Measurements from ENCODE around the gene OPHN1.

The OPHN1 gene

DNA sequence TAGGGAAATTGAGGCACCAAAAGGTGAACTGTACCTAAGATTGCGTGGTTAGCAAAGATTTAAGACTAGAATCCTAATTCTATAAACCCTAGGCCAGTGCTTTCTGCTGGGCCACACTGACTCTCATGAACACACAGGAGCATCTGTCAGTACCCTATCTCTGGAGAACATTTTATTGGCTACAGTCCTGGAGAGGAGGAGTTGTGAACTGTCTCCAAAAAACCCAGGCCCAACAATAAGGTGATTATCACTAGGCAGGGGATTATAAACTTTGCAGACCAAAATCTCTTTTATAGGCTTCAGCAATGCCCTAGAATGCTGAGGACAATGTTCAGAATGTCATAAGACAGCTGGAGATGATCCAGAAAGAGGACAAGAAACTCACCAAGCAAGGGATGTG lies 24.1 kb downstream of the OPHN1 start:
- Histone ChIP-seq H2AK5ac (ENCODE audit: low read depth, low read length) (no peak overlapping the region), H3K23ac (ENCODE audit: low read depth, low read length, poor library complexity) (no peak overlapping the region), H3K14ac (ENCODE audit: low read length) (no peak overlapping the region), H3K36me3 (replicated peaks in 1 of 2; ENCODE audit: control insufficient read depth in 2 of 2, insufficient read depth in 2 of 2, low read length in 2 of 2) (no peaks in the 10 kb centered on the region), H2BK5ac (ENCODE audit: low read length) (no peak overlapping the region), H2BK15ac (ENCODE audit: low read length) (no peak overlapping the region), H4K91ac (ENCODE audit: low read depth, low read length, poor library complexity) (no peak overlapping the region), H3K9ac (ENCODE audit: low read depth, low read length, poor library complexity) (no peak overlapping the region), H3K27ac (replicated peaks; ENCODE audit: low read length) (no peak overlapping the region), H3K18ac (ENCODE audit: low read length) (no peak overlapping the region), H3K27me3 (ENCODE audit: control insufficient read depth in 3 of 3, insufficient read depth in 3 of 3, low read depth in 1 of 3, low read length in 3 of 3) (no peaks in the 10 kb centered on the region), H3K9me3 (replicated peaks in 1 of 2; ENCODE audit: control insufficient read depth in 2 of 2, insufficient read depth in 1 of 2, low read depth in 1 of 2, low read length in 2 of 2) (no peaks in the 10 kb centered on the region), H3K4me1 (ENCODE audit: control insufficient read depth in 2 of 2, insufficient read depth in 1 of 2, low read depth in 1 of 2, low read length in 2 of 2) (no peaks in the 10 kb centered on the region), H3K79me1 (ENCODE audit: low read depth, low read length) (no peaks in the 10 kb centered on the region), H3K4ac (ENCODE audit: low read length) (no peak overlapping the region), H4K8ac (ENCODE audit: low read depth, low read length) (no peak overlapping the region), H2AFZ (ENCODE audit: low read length) (no peak overlapping the region), H2BK12ac (ENCODE audit: low read length) (no peak overlapping the region), H3K4me2 (ENCODE audit: insufficient read depth, low read length, poor library complexity, severe bottlenecking) (no peak overlapping the region), H2BK120ac (ENCODE audit: low read depth, low read length) (no peak overlapping the region), H3K4me3 (ENCODE audit: low read length in 2 of 2) (no peak overlapping the region)
- DNase-seq (ENCODE audit: low spot score), result no peak
- no CpG with 5 or more reads among the region's 1 CpG for WGBS, 2 donors (ENCODE audit: extremely low coverage in 2 of 2, insufficient read length in 2 of 2, insufficient replicate concordance in 1 of 2)

- Histone ChIP-seq H3K36me3 (replicated peaks in 1 of 2; ENCODE audit: control insufficient read depth in 2 of 2, insufficient read depth in 2 of 2, low read length in 2 of 2) (no peaks in the 10 kb centered on the region), H3K4ac (ENCODE audit: low read length) (no peak overlapping the region)
- no CpG with 5 or more reads among the region's 6 CpGs for WGBS, 2 donors (ENCODE audit: extremely low coverage in 2 of 2, insufficient read length in 2 of 2, insufficient replicate concordance in 1 of 2)
Observed at GRCh38 chrX:68403522-68403921, 29.8 kb downstream of the OPHN1 start.

DNA sequence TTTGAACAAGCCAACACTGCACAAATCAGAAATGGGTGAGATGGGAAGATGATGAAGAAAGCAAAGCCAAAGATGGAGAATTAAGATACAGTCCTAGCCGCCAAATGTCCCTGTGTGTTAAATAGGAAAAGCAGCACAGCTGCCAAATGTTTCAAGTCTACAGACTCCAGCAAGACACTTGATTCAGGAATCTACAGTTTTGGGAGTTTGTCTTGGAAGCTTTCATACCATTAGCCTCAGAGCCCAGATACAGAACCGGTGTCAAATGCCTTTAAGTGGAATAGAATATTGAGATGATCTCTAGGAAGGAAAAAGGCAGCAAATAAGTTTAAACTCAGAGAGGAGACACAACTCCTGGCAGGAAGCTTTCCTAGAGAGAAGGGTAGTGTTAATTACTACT lies 30.3 kb downstream of the OPHN1 start:
- Histone ChIP-seq H3K4me1 (ENCODE audit: control insufficient read depth in 2 of 2, insufficient read depth in 1 of 2, low read depth in 1 of 2, low read length in 2 of 2) (no peaks in the 10 kb centered on the region), H2BK5ac (ENCODE audit: low read length) (no peak overlapping the region), H2BK120ac (ENCODE audit: low read depth, low read length) (no peak overlapping the region), H3K79me1 (ENCODE audit: low read depth, low read length) (no peaks in the 10 kb centered on the region), H3K27ac (replicated peaks; ENCODE audit: low read length) (no peak overlapping the region), H2BK12ac (ENCODE audit: low read length) (no peak overlapping the region), H2BK15ac (ENCODE audit: low read length) (no peak overlapping the region), H3K4ac (ENCODE audit: low read length) (no peak overlapping the region), H3K4me2 (ENCODE audit: insufficient read depth, low read length, poor library complexity, severe bottlenecking) (no peak overlapping the region), H3K18ac (ENCODE audit: low read length) (no peak overlapping the region), H3K23ac (ENCODE audit: low read depth, low read length, poor library complexity) (no peak overlapping the region), H2AK5ac (ENCODE audit: low read depth, low read length) (no peak overlapping the region), H4K8ac (ENCODE audit: low read depth, low read length) (no peak overlapping the region), H2AFZ (ENCODE audit: low read length) (no peak overlapping the region), H4K91ac (ENCODE audit: low read depth, low read length, poor library complexity) (no peak overlapping the region), H3K9ac (ENCODE audit: low read depth, low read length, poor library complexity) (no peak overlapping the region), H3K4me3 (ENCODE audit: low read length in 2 of 2) (no peak overlapping the region), H3K27me3 (ENCODE audit: control insufficient read depth in 3 of 3, insufficient read depth in 3 of 3, low read depth in 1 of 3, low read length in 3 of 3) (peaks cover 0 to 4% (median 0%) of the 10 kb centered on the region in 3 experiments), H3K36me3 (replicated peaks in 1 of 2; ENCODE audit: control insufficient read depth in 2 of 2, insufficient read depth in 2 of 2, low read length in 2 of 2) (no peaks in the 10 kb centered on the region), H3K14ac (ENCODE audit: low read length) (no peak overlapping the region), H3K9me3 (replicated peaks in 1 of 2; ENCODE audit: control insufficient read depth in 2 of 2, insufficient read depth in 1 of 2, low read depth in 1 of 2, low read length in 2 of 2) (no peaks in the 10 kb centered on the region)
- no peak for DNase-seq (ENCODE audit: low spot score)
- WGBS, 2 donors (ENCODE audit: extremely low coverage in 2 of 2, insufficient read length in 2 of 2, insufficient replicate concordance in 1 of 2), result no CpG with 5 or more reads among the region's 2 CpGs

More at GRCh38 chrX:68403522-68403921, 29.8 kb downstream of the OPHN1 start:
- Histone ChIP-seq H2BK5ac (ENCODE audit: low read length) (no peak overlapping the region), H2BK120ac (ENCODE audit: low read depth, low read length) (no peak overlapping the region), H2AFZ (ENCODE audit: low read length) (no peak overlapping the region), H3K23ac (ENCODE audit: low read depth, low read length, poor library complexity) (no peak overlapping the region), H4K91ac (ENCODE audit: low read depth, low read length, poor library complexity) (no peak overlapping the region), H3K79me1 (ENCODE audit: low read depth, low read length) (no peaks in the 10 kb centered on the region), H3K18ac (ENCODE audit: low read length) (no peak overlapping the region), H2BK15ac (ENCODE audit: low read length) (no peak overlapping the region), H2AK5ac (ENCODE audit: low read depth, low read length) (no peak overlapping the region), H3K4me1 (ENCODE audit: control insufficient read depth in 2 of 2, insufficient read depth in 1 of 2, low read depth in 1 of 2, low read length in 2 of 2) (no peaks in the 10 kb centered on the region), H3K9ac (ENCODE audit: low read depth, low read length, poor library complexity) (no peak overlapping the region), H3K27ac (replicated peaks; ENCODE audit: low read length) (no peak overlapping the region), H3K14ac (ENCODE audit: low read length) (no peak overlapping the region), H3K27me3 (ENCODE audit: control insufficient read depth in 3 of 3, insufficient read depth in 3 of 3, low read depth in 1 of 3, low read length in 3 of 3) (peaks cover 0 to 4% (median 0%) of the 10 kb centered on the region in 3 experiments), H4K8ac (ENCODE audit: low read depth, low read length) (no peak overlapping the region), H3K4me2 (ENCODE audit: insufficient read depth, low read length, poor library complexity, severe bottlenecking) (no peak overlapping the region), H3K9me3 (replicated peaks in 1 of 2; ENCODE audit: control insufficient read depth in 2 of 2, insufficient read depth in 1 of 2, low read depth in 1 of 2, low read length in 2 of 2) (no peaks in the 10 kb centered on the region), H2BK12ac (ENCODE audit: low read length) (no peak overlapping the region), H3K4me3 (ENCODE audit: low read length in 2 of 2) (no peak overlapping the region)
- DNase-seq (ENCODE audit: low spot score), result no peak

DNA sequence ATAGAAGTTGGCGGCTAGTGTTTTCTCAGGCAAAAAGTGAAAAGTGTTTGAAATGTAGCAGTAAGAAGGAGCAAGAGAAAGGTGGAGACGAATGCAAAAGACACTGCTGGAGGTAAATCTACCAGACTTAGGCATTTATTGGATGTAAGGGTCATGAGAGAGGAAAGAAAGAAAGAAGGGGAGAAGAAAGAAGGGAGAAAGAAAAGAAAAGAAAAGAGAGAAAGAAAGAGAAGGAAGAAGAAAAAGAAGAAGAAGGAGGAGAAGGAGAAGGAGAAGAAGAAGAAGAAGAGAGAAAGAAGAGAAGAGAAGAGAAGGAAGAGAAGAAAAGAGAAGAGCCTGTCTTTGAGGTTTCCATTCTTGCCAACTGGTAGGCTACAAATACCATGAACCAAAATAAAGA lies 31.2 kb downstream of the OPHN1 start:
- Histone ChIP-seq H2BK12ac (ENCODE audit: low read length) (no peak overlapping the region), H4K91ac (ENCODE audit: low read depth, low read length, poor library complexity) (no peak overlapping the region), H3K18ac (ENCODE audit: low read length) (no peak overlapping the region), H3K4me1 (ENCODE audit: control insufficient read depth in 2 of 2, insufficient read depth in 1 of 2, low read depth in 1 of 2, low read length in 2 of 2) (no peaks in the 10 kb centered on the region), H3K23ac (ENCODE audit: low read depth, low read length, poor library complexity) (no peak overlapping the region), H2BK5ac (ENCODE audit: low read length) (no peak overlapping the region), H3K14ac (ENCODE audit: low read length) (no peak overlapping the region), H3K4me2 (ENCODE audit: insufficient read depth, low read length, poor library complexity, severe bottlenecking) (no peak overlapping the region), H3K79me1 (ENCODE audit: low read depth, low read length) (no peaks in the 10 kb centered on the region), H2BK120ac (ENCODE audit: low read depth, low read length) (no peak overlapping the region), H2BK15ac (ENCODE audit: low read length) (no peak overlapping the region), H3K36me3 (replicated peaks in 1 of 2; ENCODE audit: control insufficient read depth in 2 of 2, insufficient read depth in 2 of 2, low read length in 2 of 2) (no peaks in the 10 kb centered on the region), H3K27ac (replicated peaks; ENCODE audit: low read length) (no peak overlapping the region), H2AFZ (ENCODE audit: low read length) (no peak overlapping the region), H4K8ac (ENCODE audit: low read depth, low read length) (no peak overlapping the region), H3K9me3 (replicated peaks in 1 of 2; ENCODE audit: control insufficient read depth in 2 of 2, insufficient read depth in 1 of 2, low read depth in 1 of 2, low read length in 2 of 2) (no peaks in the 10 kb centered on the region), H3K4me3 (ENCODE audit: low read length in 2 of 2) (no peak overlapping the region), H3K27me3 (ENCODE audit: control insufficient read depth in 3 of 3, insufficient read depth in 3 of 3, low read depth in 1 of 3, low read length in 3 of 3) (peaks cover 0 to 4% (median 0%) of the 10 kb centered on the region in 3 experiments), H2AK5ac (ENCODE audit: low read depth, low read length) (no peak overlapping the region), H3K9ac (ENCODE audit: low read depth, low read length, poor library complexity) (no peak overlapping the region), H3K4ac (ENCODE audit: low read length) (no peak overlapping the region)
- no peak for DNase-seq (ENCODE audit: low spot score)
- WGBS, 2 donors (ENCODE audit: extremely low coverage in 2 of 2, insufficient read length in 2 of 2, insufficient replicate concordance in 1 of 2), result no CpG with 5 or more reads among the region's 2 CpGs
